ENCODE results near the gene DOCK4.
"Not testable (repeated sequence)": the region's sequence is repeated elsewhere in the genome, so short reads cannot be mapped to it uniquely, and the experiment has no call there.

The DOCK4 gene

DNA sequence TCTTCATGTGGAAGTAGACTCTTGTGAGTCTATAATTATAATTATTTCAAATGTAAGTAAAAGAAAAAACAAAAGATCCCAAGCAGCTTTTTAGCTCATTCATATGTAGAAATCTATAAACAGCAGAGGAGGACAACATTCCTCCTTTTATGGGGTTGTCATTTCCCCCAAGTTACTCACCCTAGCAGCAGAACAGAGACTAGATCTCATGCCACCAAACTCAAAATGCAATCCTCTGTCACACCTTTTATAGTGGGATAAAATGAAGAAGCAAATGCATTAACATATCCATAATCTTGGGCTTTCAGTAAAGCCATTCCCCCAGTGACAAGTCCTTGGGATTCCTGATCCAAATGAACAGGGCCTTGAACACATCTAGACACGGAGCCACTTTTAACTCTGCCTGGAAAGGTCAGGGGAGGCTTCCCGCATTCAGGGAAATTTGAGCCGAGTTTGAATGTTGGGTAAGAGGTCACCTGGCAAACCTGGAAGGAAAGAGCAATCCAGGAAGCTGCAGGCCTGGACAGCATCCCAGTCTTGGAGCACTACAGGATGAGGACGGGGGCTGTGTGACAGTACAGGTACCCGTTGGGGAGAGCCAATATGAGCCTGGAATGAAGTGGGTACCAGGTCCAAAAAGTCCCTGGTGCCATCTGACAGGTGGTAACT is 76.4 kb downstream of the DOCK4 start:
- no peak for TF ChIP-seq ZFX (IDR thresholded peaks at IDR 0.05; ENCODE audit: borderline replicate concordance)
- TF ChIP-seq, protein P1, sequence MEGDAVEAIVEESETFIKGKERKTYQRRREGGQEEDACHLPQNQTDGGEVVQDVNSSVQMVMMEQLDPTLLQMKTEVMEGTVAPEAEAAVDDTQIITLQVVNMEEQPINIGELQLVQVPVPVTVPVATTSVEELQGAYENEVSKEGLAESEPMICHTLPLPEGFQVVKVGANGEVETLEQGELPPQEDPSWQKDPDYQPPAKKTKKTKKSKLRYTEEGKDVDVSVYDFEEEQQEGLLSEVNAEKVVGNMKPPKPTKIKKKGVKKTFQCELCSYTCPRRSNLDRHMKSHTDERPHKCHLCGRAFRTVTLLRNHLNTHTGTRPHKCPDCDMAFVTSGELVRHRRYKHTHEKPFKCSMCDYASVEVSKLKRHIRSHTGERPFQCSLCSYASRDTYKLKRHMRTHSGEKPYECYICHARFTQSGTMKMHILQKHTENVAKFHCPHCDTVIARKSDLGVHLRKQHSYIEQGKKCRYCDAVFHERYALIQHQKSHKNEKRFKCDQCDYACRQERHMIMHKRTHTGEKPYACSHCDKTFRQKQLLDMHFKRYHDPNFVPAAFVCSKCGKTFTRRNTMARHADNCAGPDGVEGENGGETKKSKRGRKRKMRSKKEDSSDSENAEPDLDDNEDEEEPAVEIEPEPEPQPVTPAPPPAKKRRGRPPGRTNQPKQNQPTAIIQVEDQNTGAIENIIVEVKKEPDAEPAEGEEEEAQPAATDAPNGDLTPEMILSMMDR (IDR thresholded peaks at IDR 0.05) = no peak
- no peak overlapping the region for H3K27ac ChIP-seq

DNA sequence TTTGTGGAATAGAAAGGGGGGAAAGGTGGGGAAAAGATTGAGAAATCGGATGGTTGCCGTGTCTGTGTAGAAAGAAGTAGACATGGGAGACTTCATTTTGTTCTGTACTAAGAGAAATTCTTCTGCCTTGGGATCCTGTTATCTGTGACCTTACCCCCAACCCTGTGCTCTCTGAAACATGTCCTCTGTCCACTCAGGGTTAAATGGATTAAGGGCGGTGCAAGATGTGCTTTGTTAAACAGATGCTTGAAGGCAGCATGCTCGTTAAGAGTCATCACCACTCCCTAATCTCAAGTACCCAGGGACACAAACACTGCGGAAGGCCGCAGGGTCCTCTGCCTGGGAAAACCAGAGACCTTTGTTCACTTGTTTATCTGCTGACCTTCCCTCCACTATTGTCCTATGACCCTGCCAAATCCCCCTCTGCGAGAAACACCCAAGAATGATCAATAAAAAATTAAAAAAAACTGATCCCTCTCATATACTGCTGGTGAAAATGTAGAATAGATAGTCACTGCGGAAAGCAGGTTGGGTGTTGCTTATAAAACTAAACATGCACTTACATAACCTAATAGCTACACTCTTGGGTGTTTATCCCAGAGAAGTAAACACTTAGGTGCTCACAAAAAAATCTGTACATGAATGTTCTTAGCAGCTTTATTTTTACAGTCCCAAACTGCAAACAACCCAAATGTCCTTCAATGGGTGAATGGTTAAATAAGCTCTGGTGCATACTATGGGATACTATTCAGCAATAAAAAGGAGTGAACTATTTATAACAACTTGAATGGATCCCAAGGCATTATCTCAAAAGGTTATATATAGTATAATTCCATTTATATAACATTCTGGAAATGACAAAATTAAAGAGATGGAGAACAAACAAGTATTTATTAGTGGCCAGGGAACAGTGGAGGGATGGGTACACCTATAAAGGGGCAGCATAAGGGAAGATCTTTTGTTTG is 77.5 kb downstream of the DOCK4 start:
- not testable (repeated sequence) for H3K27ac ChIP-seq

DNA sequence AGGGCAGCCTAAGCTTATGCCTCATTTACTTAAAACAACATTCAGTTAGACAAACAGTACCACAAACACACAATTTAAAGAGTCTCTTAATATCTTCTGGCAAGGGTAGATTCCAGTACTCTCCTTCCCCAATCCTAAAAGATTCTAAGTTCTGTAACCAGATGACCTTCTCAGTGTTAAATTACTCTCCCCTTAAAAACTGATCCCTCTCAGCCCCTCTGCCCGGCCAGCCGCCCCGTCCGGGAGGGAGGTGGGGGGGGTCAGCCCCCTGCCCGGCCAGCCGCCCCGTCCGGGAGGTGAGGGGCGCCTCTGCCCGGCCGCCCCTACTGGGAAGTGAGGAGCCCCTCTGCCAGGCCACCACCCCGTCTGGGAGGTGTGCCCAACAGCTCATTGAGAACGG is 78.2 kb downstream of the DOCK4 start:
- not testable (repeated sequence) for H3K27ac ChIP-seq

DNA sequence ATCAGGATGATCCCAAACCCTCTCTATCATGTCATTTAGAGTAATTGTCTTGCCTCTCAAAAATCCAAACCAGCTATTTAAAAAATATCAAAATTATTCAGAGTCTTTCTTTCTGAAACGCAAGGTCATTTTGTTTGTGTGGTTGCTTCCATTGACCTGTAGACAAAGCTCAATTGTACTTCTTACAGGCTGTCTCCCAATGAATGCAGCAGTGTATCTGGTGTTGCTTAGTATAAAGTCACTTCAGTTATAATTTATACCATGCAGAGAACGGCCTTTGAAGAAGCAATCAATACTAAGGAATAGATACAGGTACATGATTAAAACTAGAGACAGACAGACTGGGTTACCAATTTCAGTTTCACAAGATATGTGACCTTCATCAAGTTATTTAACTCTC is 80.9 kb downstream of the DOCK4 start:
- no peak overlapping the region for H3K27ac ChIP-seq
- TF ChIP-seq, protein P1 (IDR thresholded peaks at IDR 0.05) = no peak
- no peak for TF ChIP-seq ZFX (IDR thresholded peaks at IDR 0.05; ENCODE audit: borderline replicate concordance)

DNA sequence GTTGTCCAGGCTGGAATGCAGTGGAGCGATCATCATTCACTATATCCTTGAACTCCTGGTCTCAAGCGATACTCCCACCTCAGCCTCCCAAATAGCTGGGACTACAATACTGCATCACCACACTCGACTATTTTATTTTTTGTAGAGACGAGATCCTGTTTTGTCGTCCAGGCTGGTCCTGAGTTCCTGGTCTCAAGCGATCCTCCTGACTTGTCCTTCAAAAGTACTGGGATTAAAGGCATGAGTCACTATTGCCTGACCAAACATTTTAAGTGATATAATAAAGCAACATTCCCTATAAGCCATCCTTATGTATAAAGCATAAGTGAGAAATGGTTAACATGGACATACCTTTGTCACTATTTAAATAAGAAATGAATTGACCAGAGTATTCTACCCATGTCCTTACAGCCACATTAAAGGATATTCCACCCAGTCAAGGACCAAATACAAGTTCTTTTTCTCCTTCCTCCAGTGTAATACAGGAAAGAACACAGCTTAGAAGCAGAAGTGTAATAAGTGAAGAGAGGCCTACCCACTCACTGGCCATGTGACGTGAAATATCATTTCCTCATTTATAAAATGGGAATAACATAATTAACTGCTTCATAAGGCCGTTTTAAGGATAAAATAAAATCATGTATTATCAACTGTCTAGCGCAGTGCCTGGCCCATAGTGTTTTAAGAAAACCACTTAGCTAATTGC is 82.0 kb downstream of the DOCK4 start:
- H3K27ac ChIP-seq = no peak overlapping the region
- TF ChIP-seq ZFX (IDR thresholded peaks at IDR 0.05; ENCODE audit: borderline replicate concordance) = no peak
- TF ChIP-seq, protein P1 (IDR thresholded peaks at IDR 0.05) = no peak

DNA sequence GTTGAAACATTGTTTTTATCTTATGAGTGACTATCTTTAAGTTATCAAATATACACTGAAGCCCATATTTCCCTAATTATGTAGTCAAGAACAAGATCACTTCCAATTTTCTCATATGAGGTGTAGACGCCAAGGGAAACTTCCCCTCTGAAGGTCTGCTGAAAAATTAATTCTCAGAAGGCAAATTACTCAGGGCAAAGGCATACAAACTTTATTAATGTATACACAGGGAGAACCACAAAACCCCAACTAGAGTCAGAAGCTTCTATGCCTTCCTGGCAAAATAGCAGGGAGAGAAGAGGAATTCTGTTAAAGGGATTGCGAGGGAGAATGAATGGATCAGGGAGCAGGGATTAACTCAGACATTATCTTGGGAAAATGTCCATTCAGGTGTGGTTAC is 83.4 kb downstream of the DOCK4 start:
- TF ChIP-seq, protein P1 (IDR thresholded peaks at IDR 0.05) = no peak
- TF ChIP-seq ZFX (IDR thresholded peaks at IDR 0.05; ENCODE audit: borderline replicate concordance) = no peak
- no peak overlapping the region for H3K27ac ChIP-seq

DNA sequence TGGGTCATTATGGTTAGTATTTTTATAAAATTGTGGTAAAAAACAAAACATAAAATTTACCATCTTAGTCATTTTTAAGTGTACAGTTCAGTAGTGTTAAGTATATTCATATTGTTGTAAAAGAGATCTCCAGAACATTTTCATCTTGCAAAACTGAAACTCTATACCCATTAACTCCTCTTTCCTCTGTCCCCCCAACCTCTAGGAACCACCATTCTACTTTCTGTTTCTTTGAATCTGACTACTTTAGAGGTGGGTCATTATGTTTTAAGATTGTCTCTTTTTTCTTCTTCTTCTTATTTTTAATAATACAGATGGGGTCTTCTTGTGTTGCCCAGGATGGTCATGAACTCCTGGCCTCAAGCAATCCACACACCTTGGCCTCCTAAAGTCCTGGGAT is 84.1 kb downstream of the DOCK4 start:
- H3K27ac ChIP-seq = no peak overlapping the region
- no peak for TF ChIP-seq ZFX (IDR thresholded peaks at IDR 0.05; ENCODE audit: borderline replicate concordance)
- TF ChIP-seq, protein P1 (IDR thresholded peaks at IDR 0.05) = no peak

DNA sequence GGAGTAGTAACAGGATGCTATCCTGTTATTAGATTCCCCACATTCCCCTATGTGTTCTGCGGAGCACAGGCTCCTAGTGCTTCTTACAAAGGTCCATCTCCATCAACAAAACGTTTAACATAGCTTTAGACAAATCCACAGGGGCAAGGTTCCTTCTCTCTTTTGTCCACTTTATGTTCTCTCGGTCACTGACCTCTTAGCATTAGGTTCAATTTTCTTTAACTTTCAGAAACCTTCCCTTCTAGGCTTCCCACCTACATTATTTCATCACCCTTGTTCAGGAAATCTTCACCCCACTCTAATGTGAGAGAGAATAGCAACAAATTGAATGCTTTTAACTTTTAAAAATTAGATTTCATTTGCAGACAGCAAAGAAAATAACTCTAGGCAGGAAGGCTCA is 84.9 kb downstream of the DOCK4 start:
- H3K27ac ChIP-seq = no peak overlapping the region
- TF ChIP-seq, protein P1 (IDR thresholded peaks at IDR 0.05) = no peak

All from 22Rv1 (cell line).